Amniotic epithelial cell (primary cell): ENCODE results near the gene DAPP1.

Experiments
- DNase-seq: peaks from one replicate; pipeline ENCODE4 v3.0.0-alpha.2; 2010; ENCODE audit warnings: low read depth

Gene DAPP1

GRCh38 chr4:99853999-99854398 lies 37.4 kb downstream of the DAPP1 start:
- no peak for DNase-seq

- no peak for DNase-seq
These were observed 39.1 kb downstream of the DAPP1 start for GRCh38 chr4:99855678-99856077.

GRCh38 chr4:99856166-99856565 lies 39.5 kb downstream of the DAPP1 start:
- peak; percentile 71 for DNase-seq

GRCh38 chr4:99857307-99857706 lies 40.7 kb downstream of the DAPP1 start:
- DNase-seq = no peak

GRCh38 chr4:99859618-99860017 lies 43.0 kb downstream of the DAPP1 start:
- DNase-seq = no peak

- no peak for DNase-seq
These were observed 43.9 kb downstream of the DAPP1 start for GRCh38 chr4:99860521-99860920.

GRCh38 chr4:99861120-99861905 lies 44.7 kb downstream of the DAPP1 start:
- no peak for DNase-seq

- DNase-seq = peak; percentile 34
These were observed 47.2 kb downstream of the DAPP1 start for GRCh38 chr4:99863804-99864203.

GRCh38 chr4:99868126-99868596 lies 51.5 kb downstream of the DAPP1 start:
- peak; percentile 70 for DNase-seq

GRCh38 chr4:99872570-99872969 lies 55.9 kb downstream of the DAPP1 start:
- no peak for DNase-seq

GRCh38 chr4:99875071-99875470 lies 58.4 kb downstream of the DAPP1 start:
- DNase-seq = no peak

- DNase-seq = no peak
These were observed 60.3 kb downstream of the DAPP1 start for GRCh38 chr4:99876946-99877345.

- no peak for DNase-seq
These were observed 62.0 kb downstream of the DAPP1 start for GRCh38 chr4:99878604-99879003.

- DNase-seq = peak; percentile 24
These were observed 62.8 kb downstream of the DAPP1 start for GRCh38 chr4:99879458-99879857.

GRCh38 chr4:99885063-99885664 lies 68.5 kb downstream of the DAPP1 start:
- peak; percentile 56 for DNase-seq

- DNase-seq = no peak
These were observed 69.1 kb downstream of the DAPP1 start for GRCh38 chr4:99885687-99886086.

GRCh38 chr4:99886146-99886545 lies 69.5 kb downstream of the DAPP1 start:
- peak; percentile 37 for DNase-seq

GRCh38 chr4:99887837-99888236 lies 71.2 kb downstream of the DAPP1 start:
- DNase-seq = peak; percentile 82

- DNase-seq = no peak
These were observed 74.7 kb downstream of the DAPP1 start for GRCh38 chr4:99891351-99891750.

- no peak for DNase-seq
These were observed 76.4 kb downstream of the DAPP1 start for GRCh38 chr4:99893029-99893428.

GRCh38 chr4:99893839-99894160 lies 77.2 kb downstream of the DAPP1 start:
- DNase-seq = peak; percentile 9

GRCh38 chr4:99894161-99894997 lies 77.8 kb downstream of the DAPP1 start, which contains the start of gene LAMTOR3:
Gene LAMTOR3 (minus strand): TSS chr4:99894427. CDS start chr4:99893963, 464 bp downstream.
- DNase-seq = peak; percentile 88

- no peak for DNase-seq
These were observed 78.4 kb downstream of the DAPP1 start for GRCh38 chr4:99894998-99895397.
